Panc1 (cell line): ENCODE measurements around the gene STAT4. TPM values are rescaled to one million over a fixed set of nuclear protein-coding genes. Genes with fewer than 3 reads are reported as not detected.

Source experiments
- ATAC-seq: fragments of 200-7000 bp; cut with Tn5 transposase; 2 replicates; pipeline ENCODE4 v1.9.1; 2020; ENCODE audit warnings: mild to moderate bottlenecking, moderate library complexity
- BruUV-seq: library from RNA; stranded (reverse); fragments of 400-500 nt; replicated peaks from 2 replicates; lab custom pipeline; 2021; lab: Mats Ljungman, UMichigan
- CTCF ChIA-PET: fragments of 300-600 bp; sonication (Branson Sonifier 250); formaldehyde crosslinking; loops from one replicate; lab custom pipeline; 2022; ENCODE audit warnings: antibody characterized with exemption; lab: Charles Lee
- POLR2A ChIA-PET: fragments of 300-600 bp; sonication (Branson Sonifier 250); formaldehyde crosslinking; loops from one replicate; lab custom pipeline; 2022; ENCODE audit warnings: antibody characterized with exemption; lab: Charles Lee
- DNase-seq: peaks from one replicate; pipeline ENCODE4 v3.0.0-alpha.2; 2010; ENCODE audit warnings: low read depth, low spot score
- H3K27ac ChIP-seq: 2 replicates; pipeline ENCODE4 v1.5.1; 2011; ENCODE audit warnings: mild to moderate bottlenecking, low read length, inconsistent platforms
- H3K27me3 ChIP-seq: fragments of 200-500 bp; sonication (Bioruptor generic); 2 replicates; pipeline ENCODE4 v1.6.0; 2014; ENCODE audit warnings: low read length, inconsistent platforms; ENCODE audit not compliant: control insufficient read depth, insufficient read depth
- H3K36me3 ChIP-seq: fragments of 200-500 bp; sonication (Bioruptor generic); 2 replicates; pipeline ENCODE4 v1.5.1; 2014; ENCODE audit warnings: inconsistent platforms, mild to moderate bottlenecking, low read length, moderate library complexity; ENCODE audit not compliant: control insufficient read depth, insufficient read depth
- H3K4me1 ChIP-seq: 2 replicates; pipeline ENCODE4 v1.5.1; 2011; ENCODE audit warnings: inconsistent platforms, mild to moderate bottlenecking, low read length, moderate library complexity; ENCODE audit not compliant: control insufficient read depth, insufficient read depth
- H3K4me3 ChIP-seq, 2 experiments: 2 replicates each; pipeline ENCODE4 v1.5.1; 2011 to 2012; ENCODE audit warnings: low read depth in 2 of 2, low read length in 2 of 2, mild to moderate bottlenecking in 2 of 2, inconsistent platforms in 1 of 2, moderate library complexity in 1 of 2
- H3K9me3 ChIP-seq: fragments of 200-500 bp; sonication (Bioruptor generic); 2 replicates; pipeline ENCODE4 v1.5.1; 2014; ENCODE audit warnings: low read depth, mild to moderate bottlenecking, inconsistent platforms, low read length, moderate library complexity; ENCODE audit not compliant: control insufficient read depth, insufficient read depth
- CTCF ChIP-seq: fragments of 450-650 bp; IDR thresholded peaks from 2 replicates; pipeline ENCODE4 v1.5.1; 2017; ENCODE audit warnings: mild to moderate bottlenecking
- POLR2AphosphoS5 ChIP-seq: IDR thresholded peaks from 2 replicates; pipeline ENCODE4 v1.6.1; 2012; ENCODE audit warnings: mild to moderate bottlenecking, low read depth, low read length, moderate library complexity
- REST ChIP-seq, 2 experiments: IDR thresholded peaks; 2 replicates each; pipeline ENCODE4 v1.6.1; 2011 to 2012; ENCODE audit warnings: low read depth in 2 of 2, control low read depth in 1 of 2, low read length in 1 of 2, mild to moderate bottlenecking in 1 of 2, moderate library complexity in 1 of 2; ENCODE audit not compliant: insufficient read depth in 1 of 2
- SIN3A ChIP-seq: IDR thresholded peaks from 2 replicates; pipeline ENCODE4 v1.6.1; 2012; ENCODE audit warnings: low read depth, mild to moderate bottlenecking, low read length, moderate library complexity, borderline replicate concordance; ENCODE audit not compliant: insufficient read depth
- TCF7L2 ChIP-seq: IDR thresholded peaks from 2 replicates; pipeline ENCODE4 v1.6.1; 2011; ENCODE audit warnings: mild to moderate bottlenecking, low read depth, low read length, inconsistent platforms
- in situ Hi-C: cut with HindIII; loops from 2 replicates; pipeline ENCODE4 v1.10.0; 2016; ENCODE audit warnings: low sequenced_read_pairs, low pct_unique_long_range_greater_than_20kb
- intact Hi-C: fragments of 100-400 bp; cut with micrococcal nuclease; formaldehyde crosslinking; loops from one replicate; pipeline ENCODE4 v1.10.0; 2022; ENCODE audit not compliant: unreplicated experiment
- total RNA-seq: library from RNA; stranded (reverse); gene quantifications from one replicate; pipeline ENCODE4 v1.2.1, GENCODE V29; 2021; ENCODE audit not compliant: unreplicated experiment

Gene STAT4
- total RNA-seq, 1 experiment from 2014 or later, result 0.05 TPM

GRCh38 chr2:191039616-191040015 lies 111.2 kb downstream of the STAT4 start:
- in situ Hi-C loops (no loop called here), intact Hi-C loops (no loop called here)
- no peaks in the 10 kb centered on the region for H3K36me3 ChIP-seq
- ATAC-seq (no peak), DNase-seq (no peak)
- H3K4me3 ChIP-seq, result no peak overlapping the region
- TF ChIP-seq REST (IDR thresholded peaks at IDR 0.05; ENCODE audit: insufficient read depth in 1 of 2, low read depth in 2 of 2, low read length in 1 of 2) (no peak), CTCF (no peak), SIN3A (no peak), POLR2AphosphoS5 (no peak), TCF7L2 (no peak)
- peaks cover 2% of the 10 kb centered on the region; the same call in 1 of the 2 replicates for H3K27me3 ChIP-seq
- ChIA-PET POLR2A (no interaction called here), CTCF (no interaction called here)
- H3K4me1 ChIP-seq, result no peaks in the 10 kb centered on the region
- peaks cover 3% of the 10 kb centered on the region; the same call in 1 of the 2 replicates for H3K9me3 ChIP-seq
- H3K27ac ChIP-seq, result no peak overlapping the region
- no TSS peak for BruUV-seq

- TF ChIP-seq CTCF (no peak), TCF7L2 (no peak), POLR2AphosphoS5 (no peak), REST (IDR thresholded peaks at IDR 0.05; ENCODE audit: insufficient read depth in 1 of 2, low read depth in 2 of 2, low read length in 1 of 2) (no peak), SIN3A (no peak)
- CTCF ChIA-PET, result no interaction called here
- intact Hi-C loops (no loop called here), in situ Hi-C loops (no loop called here)
- H3K27me3 ChIP-seq, result no peaks in the 10 kb centered on the region; the same call in none of the 2 replicates
- DNase-seq, result no peak
- no peak overlapping the region for H3K4me3 ChIP-seq
- no peaks in the 10 kb centered on the region for H3K36me3 ChIP-seq
- no peak overlapping the region for H3K27ac ChIP-seq
- H3K4me1 ChIP-seq, result no peaks in the 10 kb centered on the region
- no peaks in the 10 kb centered on the region for H3K9me3 ChIP-seq
- no TSS peak for BruUV-seq
- POLR2A ChIA-PET, result no interaction called here
- no peak for ATAC-seq
These were observed 112.1 kb downstream of the STAT4 start for GRCh38 chr2:191038741-191039140.
